ENCODE data around the gene MAP4K3. TPM values are rescaled to one million over a fixed set of nuclear protein-coding genes. Genes with fewer than 3 reads are reported as not detected.
A peak's percentile ranks its signal among the peaks of the same experiment; 100 is the strongest.

MAP4K3 gene
- polyA plus RNA-seq, 2 of the 4 experiments (the other 2 are of a cell fraction), result 15.8 to 44.6 TPM

DNA sequence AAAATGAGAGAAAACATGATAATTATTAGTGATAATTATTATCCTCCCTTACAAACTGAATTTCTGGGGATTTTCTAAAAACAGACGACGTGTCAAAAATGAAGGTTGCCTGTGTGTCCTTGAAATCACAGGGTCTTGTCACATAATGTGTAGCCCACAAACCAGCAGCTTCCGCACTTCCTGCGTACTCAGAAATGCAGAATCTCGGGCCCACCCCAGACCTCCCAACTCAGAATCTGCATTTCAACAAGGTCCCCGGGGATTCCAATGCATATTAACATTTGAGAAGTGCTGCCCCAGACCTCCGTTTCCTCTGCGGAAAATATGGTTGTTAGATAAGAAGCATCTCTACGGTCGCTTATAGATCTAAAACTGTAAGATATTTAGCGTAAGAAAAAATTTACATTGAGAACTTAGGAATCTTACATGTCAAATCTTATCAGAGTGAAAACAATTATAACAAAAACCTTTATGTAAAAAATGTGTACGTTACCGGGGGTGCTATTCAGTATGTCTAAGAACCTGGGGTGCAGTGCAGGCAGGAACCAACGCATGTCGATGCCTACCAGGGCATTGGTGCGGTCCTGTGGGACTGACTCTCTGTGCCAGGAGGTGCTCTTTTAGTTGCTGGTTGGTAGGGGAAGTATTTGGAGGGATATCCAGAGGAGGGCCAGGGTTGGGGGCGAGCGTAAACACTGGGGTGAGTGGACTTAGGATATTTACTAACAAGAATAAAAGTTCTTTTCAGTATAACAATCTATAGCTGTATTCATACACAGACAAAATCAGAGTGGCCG is 208.5 kb downstream of the MAP4K3 start:
- CTCF ChIA-PET, result interaction anchor here (0.5 to 4.6 kb wide), 59 partner anchors 8 to 662 kb away, joined by 3 to 139 read pairs (median 5); partner anchors contain the start of gene SOS1
- FAIRE-seq (no peak), DNase-seq (ENCODE audit: low read depth in 1 of 2, low spot score in 1 of 2) (no peak), ATAC-seq (peak; percentile 12 to 14; a peak in 3 of 6 replicates)
- no peaks in the 10 kb centered on the region for H3K4me1 ChIP-seq
- WGBS (ENCODE audit: missing lambda C conversion rate), result 59% methylated on average over 19 of the region's 19 CpGs
- H3K4me3 ChIP-seq, result no peak overlapping the region
- POLR2A ChIA-PET, result interaction anchor here (1.3 to 1.8 kb wide), 2 partner anchors 108 to 478 kb away, joined by 5 to 13 read pairs; partner anchors contain the start of genes SOS1 and SRSF7
- H3K27ac ChIP-seq, result no peak overlapping the region
- peak overlapping the region; percentile 41 for H3K4me2 ChIP-seq
- TF ChIP-seq EP300 (IDR thresholded peaks at IDR 0.05), result no peak
- no peak for TF ChIP-seq CBX2 (IDR thresholded peaks at IDR 0.05; ENCODE audit: borderline replicate concordance, low read depth)
- no peak for TF ChIP-seq HDAC2 (IDR thresholded peaks at IDR 0.05)
- no peak for TF ChIP-seq CHD4 (IDR thresholded peaks at IDR 0.05; ENCODE audit: borderline replicate concordance)
- TF ChIP-seq, protein P1, sequence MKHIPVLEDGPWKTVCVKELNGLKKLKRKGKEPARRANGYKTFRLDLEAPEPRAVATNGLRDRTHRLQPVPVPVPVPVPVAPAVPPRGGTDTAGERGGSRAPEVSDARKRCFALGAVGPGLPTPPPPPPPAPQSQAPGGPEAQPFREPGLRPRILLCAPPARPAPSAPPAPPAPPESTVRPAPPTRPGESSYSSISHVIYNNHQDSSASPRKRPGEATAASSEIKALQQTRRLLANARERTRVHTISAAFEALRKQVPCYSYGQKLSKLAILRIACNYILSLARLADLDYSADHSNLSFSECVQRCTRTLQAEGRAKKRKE (CRISPR knock-in tag; IDR thresholded peaks at IDR 0.05; ENCODE audit: low read depth), result no peak
- TF ChIP-seq, protein P2, sequence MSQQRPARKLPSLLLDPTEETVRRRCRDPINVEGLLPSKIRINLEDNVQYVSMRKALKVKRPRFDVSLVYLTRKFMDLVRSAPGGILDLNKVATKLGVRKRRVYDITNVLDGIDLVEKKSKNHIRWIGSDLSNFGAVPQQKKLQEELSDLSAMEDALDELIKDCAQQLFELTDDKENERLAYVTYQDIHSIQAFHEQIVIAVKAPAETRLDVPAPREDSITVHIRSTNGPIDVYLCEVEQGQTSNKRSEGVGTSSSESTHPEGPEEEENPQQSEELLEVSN (IDR thresholded peaks at IDR 0.05; ENCODE audit: borderline replicate concordance, low read depth), result no peak
- no peak for TF ChIP-seq JUN (IDR thresholded peaks at IDR 0.05)
- H3K9me3 ChIP-seq, result no peaks in the 10 kb centered on the region

DNA sequence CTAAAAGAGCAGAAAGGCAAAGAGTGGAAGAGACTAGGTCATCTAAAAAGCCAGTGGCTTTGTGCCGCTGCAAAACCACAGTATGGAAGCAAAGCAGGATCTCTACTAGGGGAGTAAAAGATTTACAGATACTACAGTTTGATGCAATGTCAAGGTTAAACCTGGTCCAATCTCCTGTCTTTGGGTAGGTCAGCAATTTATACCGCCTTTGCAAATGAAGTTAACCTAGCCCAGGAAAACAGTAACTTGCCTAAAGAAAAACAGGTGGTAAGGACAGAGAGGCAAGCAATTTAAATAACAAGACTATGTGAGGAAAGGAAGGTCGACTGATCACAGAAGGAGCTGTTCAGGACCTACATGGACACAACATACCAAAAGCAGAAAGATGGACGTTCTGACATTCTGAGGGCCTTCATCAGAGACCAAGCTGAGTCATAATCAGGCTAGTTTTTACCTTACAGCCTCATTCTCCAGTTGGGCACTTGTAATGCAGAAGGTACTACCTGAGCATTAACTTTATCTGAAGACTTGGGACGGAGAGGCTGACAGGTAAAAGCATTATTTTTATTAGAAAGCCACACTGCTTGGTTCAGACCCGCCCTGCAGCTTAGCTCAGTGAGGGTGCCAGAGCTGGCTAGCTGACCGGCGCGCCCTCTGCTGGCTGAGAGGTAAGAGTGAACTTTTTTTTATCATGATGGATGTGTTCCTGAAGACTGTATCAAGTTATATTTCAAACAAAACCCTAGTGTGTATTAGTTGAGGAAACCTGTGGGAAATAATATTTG is 209.3 kb downstream of the MAP4K3 start:
- WGBS (ENCODE audit: missing lambda C conversion rate), result 17% methylated on average over 9 of the region's 9 CpGs
- H3K4me2 ChIP-seq, result peak overlapping the region; percentile 41
- H3K9me3 ChIP-seq, result no peaks in the 10 kb centered on the region
- DNase-seq (ENCODE audit: low read depth in 1 of 2, low spot score in 1 of 2) (peak; percentile 76 to 79), FAIRE-seq (peak; percentile 46), ATAC-seq (peak; percentile 84 to 92)
- POLR2A ChIA-PET, result interaction anchor here (0.8 to 1.0 kb wide), 2 partner anchors 104 to 476 kb away, joined by 4 to 6 read pairs; partner anchors contain the start of gene SRSF7
- H3K4me1 ChIP-seq, result no peaks in the 10 kb centered on the region
- H3K27ac ChIP-seq, result peak overlapping the region; percentile 19 to 26; a peak in 2 of 6 replicates
- CTCF ChIA-PET, result interaction anchor here (0.6 to 4.6 kb wide), 41 partner anchors 8 to 347 kb away, joined by 3 to 139 read pairs (median 4); partner anchors contain the start of gene SOS1
- H3K4me3 ChIP-seq, result no peak overlapping the region
- TF ChIP-seq, protein P3, sequence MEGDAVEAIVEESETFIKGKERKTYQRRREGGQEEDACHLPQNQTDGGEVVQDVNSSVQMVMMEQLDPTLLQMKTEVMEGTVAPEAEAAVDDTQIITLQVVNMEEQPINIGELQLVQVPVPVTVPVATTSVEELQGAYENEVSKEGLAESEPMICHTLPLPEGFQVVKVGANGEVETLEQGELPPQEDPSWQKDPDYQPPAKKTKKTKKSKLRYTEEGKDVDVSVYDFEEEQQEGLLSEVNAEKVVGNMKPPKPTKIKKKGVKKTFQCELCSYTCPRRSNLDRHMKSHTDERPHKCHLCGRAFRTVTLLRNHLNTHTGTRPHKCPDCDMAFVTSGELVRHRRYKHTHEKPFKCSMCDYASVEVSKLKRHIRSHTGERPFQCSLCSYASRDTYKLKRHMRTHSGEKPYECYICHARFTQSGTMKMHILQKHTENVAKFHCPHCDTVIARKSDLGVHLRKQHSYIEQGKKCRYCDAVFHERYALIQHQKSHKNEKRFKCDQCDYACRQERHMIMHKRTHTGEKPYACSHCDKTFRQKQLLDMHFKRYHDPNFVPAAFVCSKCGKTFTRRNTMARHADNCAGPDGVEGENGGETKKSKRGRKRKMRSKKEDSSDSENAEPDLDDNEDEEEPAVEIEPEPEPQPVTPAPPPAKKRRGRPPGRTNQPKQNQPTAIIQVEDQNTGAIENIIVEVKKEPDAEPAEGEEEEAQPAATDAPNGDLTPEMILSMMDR (IDR thresholded peaks at IDR 0.05), result peak; percentile 97
- TF ChIP-seq FOSL2 (IDR thresholded peaks at IDR 0.05), result no peak
- peak; percentile 36; the same call in 1 of the 2 replicates for TF ChIP-seq FOSL2 (CRISPR knock-in tag; IDR thresholded peaks at IDR 0.05)
- TF ChIP-seq HOXA7 (CRISPR knock-in tag; IDR thresholded peaks at IDR 0.05), result no peak
- no peak for TF ChIP-seq HDAC2 (IDR thresholded peaks at IDR 0.05)
- no peak for TF ChIP-seq CHD2 (IDR thresholded peaks at IDR 0.05; ENCODE audit: low read length, partially characterized antibody)
- no peak for TF ChIP-seq RFX5 (IDR thresholded peaks at IDR 0.05)
- no peak for TF ChIP-seq HEYL (CRISPR knock-in tag; IDR thresholded peaks at IDR 0.05)
- TF ChIP-seq RARB (CRISPR knock-in tag; IDR thresholded peaks at IDR 0.05), result no peak
- no peak for TF ChIP-seq EHMT2 (IDR thresholded peaks at IDR 0.05; ENCODE audit: low read depth)
- TF ChIP-seq EHF (CRISPR knock-in tag; IDR thresholded peaks at IDR 0.05), result no peak
- TF ChIP-seq CBX8 (IDR thresholded peaks at IDR 0.05), result no peak
- no peak for TF ChIP-seq HOXB13 (CRISPR knock-in tag; IDR thresholded peaks at IDR 0.05; ENCODE audit: low read depth)
- no peak for TF ChIP-seq RCOR1 (IDR thresholded peaks at IDR 0.05; ENCODE audit: low read depth, low read length)
- TF ChIP-seq SMC3 (IDR thresholded peaks at IDR 0.05), result peak; percentile 96
- TF ChIP-seq, protein P4, sequence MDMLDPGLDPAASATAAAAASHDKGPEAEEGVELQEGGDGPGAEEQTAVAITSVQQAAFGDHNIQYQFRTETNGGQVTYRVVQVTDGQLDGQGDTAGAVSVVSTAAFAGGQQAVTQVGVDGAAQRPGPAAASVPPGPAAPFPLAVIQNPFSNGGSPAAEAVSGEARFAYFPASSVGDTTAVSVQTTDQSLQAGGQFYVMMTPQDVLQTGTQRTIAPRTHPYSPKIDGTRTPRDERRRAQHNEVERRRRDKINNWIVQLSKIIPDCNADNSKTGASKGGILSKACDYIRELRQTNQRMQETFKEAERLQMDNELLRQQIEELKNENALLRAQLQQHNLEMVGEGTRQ (IDR thresholded peaks at IDR 0.05), result no peak
- TF ChIP-seq NPAS2 (CRISPR knock-in tag; IDR thresholded peaks at IDR 0.05; ENCODE audit: borderline replicate concordance), result no peak
- no peak for TF ChIP-seq NR3C1 (IDR thresholded peaks at IDR 0.05)
- TF ChIP-seq MAFK (IDR thresholded peaks at IDR 0.05; ENCODE audit: partially characterized antibody), result no peak
- no peak for TF ChIP-seq HOXB5 (CRISPR knock-in tag; IDR thresholded peaks at IDR 0.05)
- TF ChIP-seq JUN (IDR thresholded peaks at IDR 0.05), result no peak
- TF ChIP-seq ESRRA (IDR thresholded peaks at IDR 0.05; ENCODE audit: borderline replicate concordance, low read length), result no peak
- no peak for TF ChIP-seq FOXS1 (CRISPR knock-in tag; IDR thresholded peaks at IDR 0.05)
- no peak for TF ChIP-seq CEBPB (IDR thresholded peaks at IDR 0.05)
- no peak for TF ChIP-seq KDM1A (IDR thresholded peaks at IDR 0.05; ENCODE audit: low read depth)
- TF ChIP-seq, protein P5, sequence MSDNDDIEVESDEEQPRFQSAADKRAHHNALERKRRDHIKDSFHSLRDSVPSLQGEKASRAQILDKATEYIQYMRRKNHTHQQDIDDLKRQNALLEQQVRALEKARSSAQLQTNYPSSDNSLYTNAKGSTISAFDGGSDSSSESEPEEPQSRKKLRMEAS (IDR thresholded peaks at IDR 0.05), result no peak
- TF ChIP-seq, protein P6, sequence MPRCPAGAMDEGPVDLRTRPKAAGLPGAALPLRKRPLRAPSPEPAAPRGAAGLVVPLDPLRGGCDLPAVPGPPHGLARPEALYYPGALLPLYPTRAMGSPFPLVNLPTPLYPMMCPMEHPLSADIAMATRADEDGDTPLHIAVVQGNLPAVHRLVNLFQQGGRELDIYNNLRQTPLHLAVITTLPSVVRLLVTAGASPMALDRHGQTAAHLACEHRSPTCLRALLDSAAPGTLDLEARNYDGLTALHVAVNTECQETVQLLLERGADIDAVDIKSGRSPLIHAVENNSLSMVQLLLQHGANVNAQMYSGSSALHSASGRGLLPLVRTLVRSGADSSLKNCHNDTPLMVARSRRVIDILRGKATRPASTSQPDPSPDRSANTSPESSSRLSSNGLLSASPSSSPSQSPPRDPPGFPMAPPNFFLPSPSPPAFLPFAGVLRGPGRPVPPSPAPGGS (IDR thresholded peaks at IDR 0.05), result no peak
